ENCODE data around the gene CADPS.

Gene CADPS

DNA sequence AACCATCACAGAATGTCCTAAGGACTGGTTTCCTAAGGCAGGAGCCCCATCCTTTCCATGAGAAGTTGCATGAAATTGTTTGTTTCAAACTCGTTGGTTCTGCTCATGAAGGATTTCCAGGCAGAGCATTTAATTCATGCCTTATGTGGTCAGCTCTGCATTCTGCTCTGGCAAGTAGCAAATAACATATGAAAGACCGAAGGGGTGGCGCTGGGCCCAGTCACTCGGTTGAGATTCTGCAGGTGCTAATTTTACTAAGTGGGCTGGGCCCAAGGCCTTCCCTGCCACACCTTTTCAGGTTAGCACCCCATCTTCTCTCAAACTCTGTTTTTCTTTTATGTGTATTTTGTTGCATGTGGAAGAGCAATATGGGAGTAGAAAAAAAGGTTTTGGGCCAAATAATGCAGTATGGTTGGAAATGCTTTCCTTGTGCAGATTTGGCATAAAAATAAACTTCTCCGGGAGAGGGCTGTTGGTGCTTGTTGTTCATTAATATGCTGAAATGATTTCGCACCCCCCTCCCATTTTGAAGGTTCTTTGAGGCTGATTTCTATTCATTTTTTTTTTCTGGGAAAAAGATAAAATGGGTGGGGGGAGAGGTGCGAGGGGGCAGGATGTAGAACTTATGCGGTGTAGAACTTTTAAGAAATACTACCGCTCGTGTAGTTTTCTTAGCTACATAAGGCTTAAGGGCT is 318.9 kb downstream of the CADPS start:
- DNase-seq (ENCODE audit: low read depth) = no peak

GRCh38 chr3:62554264-62554799 is 320.9 kb downstream of the CADPS start:
- no peak for DNase-seq (ENCODE audit: low read depth)

DNA sequence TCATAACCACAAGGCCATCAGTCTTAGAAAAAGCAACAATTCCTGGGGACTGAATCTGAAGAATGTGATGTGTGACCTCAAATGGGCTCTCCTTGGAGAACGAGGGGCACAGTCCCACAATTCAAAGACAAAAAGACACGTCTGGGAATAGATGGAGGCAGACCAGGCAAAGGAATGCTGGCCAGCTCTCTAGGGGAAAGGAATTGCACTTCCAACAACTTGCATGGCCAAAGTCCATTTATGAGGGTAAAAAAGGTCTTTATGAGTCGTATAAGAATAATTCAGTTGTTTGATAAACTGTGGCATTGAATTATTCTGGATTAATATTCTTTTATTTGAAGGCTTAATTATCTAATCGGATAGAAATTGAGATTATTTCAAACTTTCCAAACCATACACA is 321.4 kb downstream of the CADPS start:
- DNase-seq (ENCODE audit: low read depth) = no peak

DNA sequence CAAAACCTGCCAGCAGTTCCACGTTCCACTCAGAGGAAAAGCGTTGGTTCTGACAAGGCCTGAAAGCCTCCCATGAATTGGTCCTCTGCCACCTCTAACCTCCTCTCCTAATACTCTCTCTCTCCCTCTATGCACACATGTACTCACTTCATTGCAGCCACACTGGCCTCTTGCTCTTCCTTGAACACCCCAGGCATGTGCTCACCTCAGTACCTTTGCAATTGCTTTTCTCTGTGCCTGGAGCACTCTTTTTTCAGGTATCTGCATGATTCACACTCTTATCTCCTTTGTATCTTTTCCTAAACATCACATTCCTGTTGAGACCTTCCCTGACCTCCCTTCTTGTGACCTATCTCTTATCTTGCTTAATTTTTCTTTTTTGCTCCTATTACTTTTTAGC is 323.7 kb downstream of the CADPS start:
- no peak for DNase-seq (ENCODE audit: low read depth)

- DNase-seq (ENCODE audit: low read depth) = no peak
Observed at GRCh38 chr3:62550439-62550838, 324.8 kb downstream of the CADPS start.

GRCh38 chr3:62548528-62549205 is 326.5 kb downstream of the CADPS start:
- DNase-seq (ENCODE audit: low read depth) = no peak

DNA sequence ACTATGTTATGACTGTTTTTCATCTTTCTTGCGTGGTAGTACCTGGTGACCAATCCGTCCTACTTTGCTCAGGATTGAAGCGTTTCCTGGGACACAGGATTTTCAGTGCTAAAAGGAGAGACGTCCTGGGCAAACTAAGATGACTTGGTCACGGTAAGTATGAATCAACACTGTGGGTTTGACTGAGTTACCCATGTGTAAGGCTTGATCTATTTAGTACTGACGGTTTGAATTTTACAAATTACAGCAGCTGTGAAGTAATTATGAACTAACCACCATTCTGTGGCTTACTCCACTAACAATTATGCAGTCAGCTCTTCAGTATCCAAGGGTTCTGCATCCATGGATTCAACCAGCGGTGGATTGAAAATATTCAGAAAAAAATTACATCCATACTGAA is 328.9 kb downstream of the CADPS start:
- no peak for DNase-seq (ENCODE audit: low read depth)

GRCh38 chr3:62542185-62542584 is 333.0 kb downstream of the CADPS start:
- no peak for DNase-seq (ENCODE audit: low read depth)

DNA sequence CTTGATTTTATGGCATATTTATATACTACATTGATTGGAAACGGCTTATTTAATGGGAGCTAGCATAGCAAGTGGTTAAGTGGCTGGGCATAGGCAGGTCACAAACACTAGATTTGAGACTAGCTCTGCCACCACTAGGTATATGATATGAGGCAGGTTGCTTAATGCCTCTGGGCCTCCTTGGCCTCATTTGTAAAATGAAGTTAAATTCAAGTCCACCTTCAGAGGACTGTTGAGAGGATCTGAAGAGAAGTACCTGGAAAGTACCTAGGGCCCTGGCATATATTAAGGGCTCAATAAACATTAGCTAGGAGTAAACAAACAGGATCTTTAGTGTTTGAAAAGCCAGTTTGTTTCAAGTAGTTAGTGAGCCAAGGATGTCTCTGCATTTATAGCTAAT is 335.5 kb downstream of the CADPS start:
- DNase-seq (ENCODE audit: low read depth) = no peak

DNA sequence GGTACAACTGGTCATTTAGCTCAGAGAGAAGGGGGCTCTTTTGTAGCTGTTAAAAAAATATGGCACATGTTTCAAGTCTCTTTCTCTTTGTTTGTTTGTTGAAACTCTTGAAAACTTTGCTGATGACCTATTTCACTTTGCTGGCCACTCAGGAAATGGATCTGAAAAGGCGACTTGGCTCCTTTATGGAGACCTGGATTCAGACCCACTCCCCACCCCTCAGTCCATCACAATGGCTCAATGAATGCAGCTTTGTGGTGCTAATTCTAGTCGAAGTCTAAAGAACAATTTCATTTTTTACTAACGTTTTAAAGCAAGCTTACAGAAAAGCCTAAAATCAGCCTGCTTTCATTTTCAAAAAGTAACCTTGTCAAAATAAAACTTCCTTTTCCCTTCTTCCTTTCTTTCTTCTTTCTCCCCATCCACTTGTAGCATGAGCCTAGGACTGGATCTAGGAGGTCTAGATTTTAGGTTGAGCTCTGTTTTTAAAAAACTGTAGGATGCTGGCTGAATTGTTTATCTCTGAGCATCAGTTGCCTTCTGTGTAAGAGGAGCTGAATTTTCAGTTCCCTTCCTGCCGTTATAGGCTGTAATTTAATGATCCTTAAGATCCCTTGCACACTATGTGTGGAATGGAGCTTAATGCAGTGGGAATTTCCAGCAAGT is 336.4 kb downstream of the CADPS start:
- DNase-seq (ENCODE audit: low read depth) = no peak

GRCh38 chr3:62534326-62534725 is 340.9 kb downstream of the CADPS start:
- no peak for DNase-seq (ENCODE audit: low read depth)

DNA sequence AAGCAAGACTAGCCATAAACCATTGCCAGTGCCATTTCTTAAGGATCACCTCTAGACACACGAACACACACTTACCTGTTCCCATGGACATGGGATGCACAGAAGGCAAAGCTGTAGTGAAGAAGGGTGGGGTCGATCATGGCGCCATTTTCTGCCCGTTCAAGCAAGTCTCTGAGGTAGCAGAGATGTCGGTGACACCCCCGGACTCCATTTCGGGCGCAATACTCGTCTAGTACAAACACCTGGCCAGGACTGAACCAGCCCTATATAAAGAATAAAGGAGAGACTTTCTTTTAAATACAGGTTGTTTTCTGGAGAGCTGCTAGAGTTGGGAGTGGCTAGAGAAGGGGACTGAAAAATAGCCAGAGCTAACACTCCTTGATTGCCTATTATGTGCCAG is 342.4 kb downstream of the CADPS start:
- DNase-seq (ENCODE audit: low read depth) = no peak

GRCh38 chr3:62531981-62532380 is 343.2 kb downstream of the CADPS start:
- no peak for DNase-seq (ENCODE audit: low read depth)

- no peak for DNase-seq (ENCODE audit: low read depth)
Observed at GRCh38 chr3:62531493-62531892, 343.7 kb downstream of the CADPS start.

GRCh38 chr3:62529230-62529629 is 346.0 kb downstream of the CADPS start:
- DNase-seq (ENCODE audit: low read depth) = no peak

GRCh38 chr3:62527474-62527873 is 347.7 kb downstream of the CADPS start:
- DNase-seq (ENCODE audit: low read depth) = no peak

- DNase-seq (ENCODE audit: low read depth) = no peak
Observed at GRCh38 chr3:62525281-62525680, 349.9 kb downstream of the CADPS start.

- DNase-seq (ENCODE audit: low read depth) = no peak
Observed at GRCh38 chr3:62523672-62524071, 351.5 kb downstream of the CADPS start.

DNA sequence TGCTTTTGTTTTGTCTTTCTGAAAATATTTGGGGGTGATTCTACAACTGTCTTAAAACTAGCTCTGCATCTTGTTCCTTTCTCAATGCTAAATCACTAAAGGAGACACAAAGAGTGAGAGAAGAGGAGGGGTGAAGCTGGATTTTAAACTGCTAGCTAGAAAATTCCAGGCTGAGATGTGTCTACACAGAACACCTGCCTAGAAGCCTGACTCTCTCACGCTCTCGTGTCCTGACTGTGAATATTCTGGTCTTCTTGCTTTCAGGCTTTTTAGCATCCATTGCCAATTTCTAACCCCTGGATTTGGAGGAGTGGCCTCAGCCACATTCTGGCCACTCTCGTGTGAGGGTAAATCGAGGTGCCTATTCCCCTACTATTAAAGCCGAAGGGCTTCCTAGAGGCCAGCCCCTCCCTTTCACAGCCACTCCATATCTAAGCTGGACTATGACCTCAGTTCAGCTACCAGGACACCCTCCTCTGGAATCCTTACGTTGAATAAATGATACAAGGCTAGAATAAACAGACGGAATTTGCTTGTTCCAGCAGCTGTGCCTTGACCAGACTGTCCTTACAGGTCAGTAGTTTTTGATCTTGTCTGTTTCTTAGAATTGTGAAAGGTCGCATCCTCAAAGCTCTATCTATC is 353.6 kb downstream of the CADPS start:
- DNase-seq (ENCODE audit: low read depth) = no peak

DNA sequence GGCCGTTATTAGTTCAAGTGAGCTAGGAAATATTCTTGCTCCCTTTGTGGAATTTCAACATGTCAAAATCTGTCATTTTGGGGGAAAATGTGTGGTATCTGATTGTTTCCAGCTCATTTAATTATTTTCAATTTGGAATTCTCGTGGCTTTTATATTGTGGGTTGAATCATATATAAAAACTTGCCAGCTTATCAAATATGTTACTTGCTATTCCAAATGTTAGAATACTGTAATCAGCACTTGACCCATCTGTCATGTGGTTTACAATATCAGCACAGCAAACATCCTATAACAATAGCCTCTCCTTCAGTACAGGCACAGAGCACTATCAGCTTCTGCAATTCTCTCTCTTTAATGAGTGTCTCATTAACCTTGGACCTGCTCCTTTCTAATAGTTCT is 371.7 kb downstream of the CADPS start:
- DNase-seq (ENCODE audit: low read depth) = no peak

DNA sequence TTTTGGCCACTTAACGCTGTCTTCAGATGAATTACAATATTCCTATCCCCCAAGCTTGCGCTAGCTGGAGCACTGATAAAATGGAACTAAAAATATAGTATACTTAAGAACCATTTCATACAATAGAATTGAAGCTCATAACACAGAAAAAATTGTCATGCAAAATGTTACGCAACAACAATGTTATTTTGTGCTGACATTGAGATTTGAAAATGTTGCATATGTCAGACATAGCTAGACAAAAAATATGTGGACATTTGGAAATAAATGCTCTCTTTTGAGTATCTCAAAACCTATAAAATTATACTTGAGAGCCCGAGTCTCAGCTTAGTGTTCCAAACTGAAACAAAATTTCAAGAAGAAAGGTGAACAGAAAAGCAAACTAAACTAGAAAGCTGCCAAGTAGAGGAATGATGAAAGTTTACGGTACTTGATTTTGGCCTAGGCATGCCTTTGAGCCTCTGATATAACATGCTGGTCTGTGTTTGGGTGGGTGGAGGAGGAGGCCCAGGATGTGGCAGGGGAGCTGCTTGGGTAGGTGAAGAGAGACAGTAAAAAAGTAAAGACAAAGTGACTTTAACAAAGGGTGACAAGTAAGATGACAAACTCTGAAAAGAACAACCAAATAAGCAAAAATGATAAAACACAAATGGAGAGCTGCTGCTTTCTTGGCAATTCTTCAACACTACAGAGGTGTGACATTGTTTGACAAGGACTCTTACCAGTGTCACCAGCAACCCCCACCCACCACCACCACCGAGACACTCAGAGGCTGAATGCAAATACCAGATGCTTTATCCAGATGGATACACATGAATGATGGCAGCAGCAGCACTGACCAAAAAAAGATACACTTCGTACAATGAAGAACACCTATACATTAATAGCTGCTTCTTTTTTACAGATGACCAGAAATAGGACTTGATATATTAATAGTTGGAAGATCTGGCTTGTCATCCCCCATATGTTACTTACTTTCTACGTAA is 372.6 kb downstream of the CADPS start:
- no peak for DNase-seq (ENCODE audit: low read depth)
